H9 (cell line): ENCODE results near the gene NR2C1. TPM values are rescaled to one million over a fixed set of nuclear protein-coding genes. Genes with fewer than 3 reads are reported as not detected.

ENCODE experiments used
- DNase-seq: peaks from one replicate; pipeline ENCODE4 v3.0.0-alpha.2; 2017
- H2AFZ ChIP-seq: one replicate; pipeline ENCODE4 v1.6.1; 2013; ENCODE audit warnings: mild to moderate bottlenecking, low read length, control low read depth, moderate library complexity
- H2AK5ac ChIP-seq: 2 replicates; pipeline ENCODE4 v1.6.1; 2013; ENCODE audit warnings: low read length, control low read depth, mixed read lengths; ENCODE audit not compliant: insufficient read length
- H2BK120ac ChIP-seq: one replicate; pipeline ENCODE4 v1.6.1; 2013; ENCODE audit warnings: low read depth, mild to moderate bottlenecking, low read length, control low read depth, inconsistent platforms; ENCODE audit not compliant: poor library complexity, severe bottlenecking
- H2BK12ac ChIP-seq: 2 replicates; pipeline ENCODE4 v1.6.1; 2013; ENCODE audit warnings: low read length, control low read depth, mixed read lengths, low read depth; ENCODE audit not compliant: insufficient read length
- H2BK15ac ChIP-seq: 2 replicates; pipeline ENCODE4 v1.6.1; 2013; ENCODE audit warnings: low read depth, low read length, control low read depth
- H2BK20ac ChIP-seq: one replicate; pipeline ENCODE4 v1.6.1; 2013; ENCODE audit warnings: low read depth, mild to moderate bottlenecking, low read length, control low read depth, inconsistent platforms; ENCODE audit not compliant: poor library complexity, severe bottlenecking
- H2BK5ac ChIP-seq: 2 replicates; pipeline ENCODE4 v1.6.1; 2013; ENCODE audit warnings: low read length, control low read depth, mixed read lengths; ENCODE audit not compliant: insufficient read length
- H3K14ac ChIP-seq: 2 replicates; pipeline ENCODE4 v1.6.1; 2013; ENCODE audit warnings: low read length, control low read depth; ENCODE audit not compliant: insufficient read depth
- H3K18ac ChIP-seq: 2 replicates; pipeline ENCODE4 v1.6.1; 2013; ENCODE audit warnings: low read depth, mild to moderate bottlenecking, mixed read lengths, low read length, control low read depth; ENCODE audit not compliant: insufficient read length
- H3K23ac ChIP-seq: 2 replicates; pipeline ENCODE4 v1.6.1; 2013; ENCODE audit warnings: low read length, control low read depth, mixed read lengths, low read depth; ENCODE audit not compliant: insufficient read length
- H3K23me2 ChIP-seq: 2 replicates; pipeline ENCODE4 v1.6.1; 2013; ENCODE audit warnings: low read depth, mild to moderate bottlenecking, mixed read lengths, low read length, control low read depth; ENCODE audit not compliant: insufficient read length, poor library complexity, severe bottlenecking
- H3K27ac ChIP-seq: 2 replicates; pipeline ENCODE4 v1.5.1; 2013; ENCODE audit warnings: low read length, control low read depth, mixed read lengths, low read depth; ENCODE audit not compliant: insufficient read length
- H3K27me3 ChIP-seq: 2 replicates; pipeline ENCODE4 v1.6.1; 2013; ENCODE audit warnings: low read length, control low read depth, inconsistent platforms; ENCODE audit not compliant: insufficient read depth
- H3K4ac ChIP-seq: 2 replicates; pipeline ENCODE4 v1.6.1; 2013; ENCODE audit warnings: low read depth, mild to moderate bottlenecking, control low read depth, inconsistent platforms, low read length, moderate library complexity
- H3K4me1 ChIP-seq: 2 replicates; pipeline ENCODE4 v1.6.1; 2013; ENCODE audit warnings: low read length, control low read depth, inconsistent platforms; ENCODE audit not compliant: insufficient read depth
- H3K4me2 ChIP-seq: 2 replicates; pipeline ENCODE4 v1.6.1; 2013; ENCODE audit warnings: low read length, control low read depth, mixed read lengths; ENCODE audit not compliant: insufficient read length, insufficient read depth
- H3K56ac ChIP-seq: 2 replicates; pipeline ENCODE4 v1.6.1; 2013; ENCODE audit warnings: low read depth, mild to moderate bottlenecking, mixed read lengths, low read length, control low read depth; ENCODE audit not compliant: insufficient read length
- H3K79me1 ChIP-seq: 2 replicates; pipeline ENCODE4 v1.6.1; 2013; ENCODE audit warnings: low read depth, mild to moderate bottlenecking, moderate library complexity, low read length, control low read depth, inconsistent platforms; ENCODE audit not compliant: insufficient read depth, poor library complexity, severe bottlenecking
- H3K79me2 ChIP-seq: 2 replicates; pipeline ENCODE4 v1.6.1; 2013; ENCODE audit warnings: low read length, control low read depth, inconsistent platforms; ENCODE audit not compliant: insufficient read depth
- H3K9ac ChIP-seq: 2 replicates; pipeline ENCODE4 v1.6.1; 2013; ENCODE audit warnings: low read length, control low read depth, mixed read lengths; ENCODE audit not compliant: insufficient read length; ENCODE audit errors: extremely low read depth
- H3K9me3 ChIP-seq: one replicate; pipeline ENCODE4 v1.6.1; 2013; ENCODE audit warnings: low read depth, low read length, inconsistent platforms; ENCODE audit not compliant: control insufficient read depth
- H3T11ph ChIP-seq: one replicate; pipeline ENCODE4 v1.6.1; 2013; ENCODE audit warnings: mild to moderate bottlenecking, low read length, control low read depth, inconsistent platforms
- H4K20me1 ChIP-seq: one replicate; pipeline ENCODE4 v1.6.1; 2013; ENCODE audit not compliant: control insufficient read depth, insufficient read length, insufficient read depth
- H4K5ac ChIP-seq: 2 replicates; pipeline ENCODE4 v1.6.1; 2013; ENCODE audit warnings: low read depth, mild to moderate bottlenecking, mixed read lengths, low read length, control low read depth; ENCODE audit not compliant: insufficient read length
- H4K8ac ChIP-seq: replicated peaks from 2 replicates; pipeline ENCODE4 v1.6.1; 2013; ENCODE audit warnings: low read length, control low read depth, mixed read lengths, low read depth; ENCODE audit not compliant: insufficient read length
- H4K91ac ChIP-seq: 2 replicates; pipeline ENCODE4 v1.6.1; 2013; ENCODE audit warnings: low read depth, mild to moderate bottlenecking, moderate library complexity, mixed read lengths, low read length, control low read depth; ENCODE audit not compliant: insufficient read length
- H3K27ac Mint-ChIP-seq, 3 experiments: 2 replicates in 2 of 3; 3 replicates in 1 of 3; pipeline ENCODE4 v1.8.0; 2020 to 2021; ENCODE audit warnings: mixed read lengths in 3 of 3, mild to moderate bottlenecking in 1 of 3, moderate library complexity in 1 of 3
- H3K27me3 Mint-ChIP-seq: 2 replicates; pipeline ENCODE4 v1.8.0; 2021; ENCODE audit warnings: low read depth, mild to moderate bottlenecking, moderate library complexity, mixed read lengths
- H3K36me3 Mint-ChIP-seq, 3 experiments: 2 replicates in 2 of 3; 3 replicates in 1 of 3; pipeline ENCODE4 v1.8.0; 2020 to 2021; ENCODE audit warnings: low read depth in 3 of 3, mixed read lengths in 3 of 3; ENCODE audit not compliant: insufficient read depth in 1 of 3
- H3K4me1 Mint-ChIP-seq, 2 experiments: 2 replicates each; pipeline ENCODE4 v1.8.0; 2020; ENCODE audit warnings: mixed read lengths in 2 of 2
- H3K4me3 Mint-ChIP-seq, 2 experiments: 2 replicates in 1 of 2; 3 replicates in 1 of 2; pipeline ENCODE4 v1.8.0; 2020 to 2021; ENCODE audit warnings: mild to moderate bottlenecking in 2 of 2, mixed read lengths in 2 of 2, moderate library complexity in 1 of 2
- H3K9me3 Mint-ChIP-seq, 2 experiments: 2 replicates in 1 of 2; 3 replicates in 1 of 2; pipeline ENCODE4 v1.8.0; 2020; ENCODE audit warnings: mild to moderate bottlenecking in 2 of 2, mixed read lengths in 2 of 2, moderate library complexity in 1 of 2
- CTCF ChIP-seq: fragments of 200-600 bp; sonication (generic); conservative IDR thresholded peaks from 3 replicates; pipeline ENCODE4 v1.8.0; 2021; ENCODE audit warnings: antibody characterized with exemption, mild to moderate bottlenecking
- WGBS: extraction: QIAGEN DNeasy Blood & Tissue Kit; methylation state at CpG from one replicate; pipeline ENCODE4 v1.1.7; 2013; ENCODE audit warnings: missing lambda C conversion rate, low lambda C conversion rate, mixed read lengths; ENCODE audit not compliant: insufficient read length; ENCODE audit errors: extremely low coverage; 5-methylcytosine and 5-hydroxymethylcytosine counted together
- total RNA-seq: library from RNA; stranded (reverse); gene quantifications from 2 replicates; pipeline ENCODE4 v1.2.1, GENCODE V29; 2021

The NR2C1 gene
- total RNA-seq, 1 experiment from 2014 or later, result 47.0 TPM

GRCh38 chr12:94979941-94980340, 93.5 kb downstream of the NR2C1 start:
- no peak overlapping the region for H4K5ac ChIP-seq
- H3K4me3 Mint-ChIP-seq, result no peak overlapping the region
- H3K23me2 ChIP-seq, result no peaks in the 10 kb centered on the region
- H3K9ac ChIP-seq, result no peak overlapping the region
- peaks cover 2% of the 10 kb centered on the region for H3K79me1 ChIP-seq
- no peak overlapping the region for H2BK5ac ChIP-seq
- H3K9me3 ChIP-seq, result no peaks in the 10 kb centered on the region
- no peak overlapping the region for H3K56ac ChIP-seq
- peaks cover 5 to 6% of the 10 kb centered on the region in 2 experiments for H3K4me1 Mint-ChIP-seq
- no peak for DNase-seq
- no peak overlapping the region for H3T11ph ChIP-seq
- H3K79me2 ChIP-seq, result no peaks in the 10 kb centered on the region
- no peak overlapping the region for H2BK120ac ChIP-seq
- H3K27ac ChIP-seq, result no peak overlapping the region
- no CpG with 5 or more reads among the region's 4 CpGs for WGBS
- H2BK12ac ChIP-seq, result no peak overlapping the region
- no peaks in the 10 kb centered on the region for H4K20me1 ChIP-seq
- H4K8ac ChIP-seq, result no peak overlapping the region
- H3K27me3 Mint-ChIP-seq, result no peaks in the 10 kb centered on the region
- no peak overlapping the region for H2AK5ac ChIP-seq
- H3K18ac ChIP-seq, result no peak overlapping the region
- no peaks in the 10 kb centered on the region; the same call in 1 of the 2 replicates for H3K4me1 ChIP-seq
- H2BK15ac ChIP-seq, result no peak overlapping the region
- H3K4me2 ChIP-seq, result no peak overlapping the region
- H3K14ac ChIP-seq, result no peak overlapping the region
- H4K91ac ChIP-seq, result no peak overlapping the region
- H3K36me3 Mint-ChIP-seq, result peaks cover 0 to 4% (median 1%) of the 10 kb centered on the region in 3 experiments; a peak in 2 of 7 replicates
- H3K27ac Mint-ChIP-seq, result peak overlapping the region in 1 of 3 experiments; percentile 4; a peak in 1 of 7 replicates
- H3K27me3 ChIP-seq, result no peaks in the 10 kb centered on the region
- no peak for TF ChIP-seq CTCF
- H3K23ac ChIP-seq, result no peak overlapping the region
- no peaks in the 10 kb centered on the region for H3K9me3 Mint-ChIP-seq
- no peak overlapping the region for H3K4ac ChIP-seq
- H2BK20ac ChIP-seq, result no peak overlapping the region
- H2AFZ ChIP-seq, result no peak overlapping the region
